A673 (cell line): ENCODE data around the gene GCC2. TPM values are rescaled to one million over a fixed set of nuclear protein-coding genes. Genes with fewer than 3 reads are reported as not detected.
A peak's percentile ranks its signal among the peaks of the same experiment; 100 is the strongest.

ENCODE experiments used
- BruUV-seq: library from RNA; stranded (reverse); fragments of 400-500 nt; replicated peaks from 2 replicates; lab custom pipeline; 2021; lab: Mats Ljungman, UMichigan
- CTCF ChIA-PET: fragments of 300-600 bp; sonication (Branson Sonifier 250); formaldehyde crosslinking; loops from one replicate; lab custom pipeline; 2022; ENCODE audit warnings: antibody characterized with exemption; lab: Charles Lee
- POLR2A ChIA-PET: fragments of 300-600 bp; sonication (Branson Sonifier 250); formaldehyde crosslinking; loops from one replicate; lab custom pipeline; 2022; ENCODE audit warnings: antibody characterized with exemption; ENCODE audit not compliant: low non-redundant PET; lab: Charles Lee
- DNase-seq: peaks from one replicate; pipeline ENCODE4 v3.0.0-alpha.2; 2015; ENCODE audit warnings: low spot score
- H3K27ac ChIP-seq: fragments of 200-600 bp; sonication (generic); 2 replicates; pipeline ENCODE4 v1.5.1; 2016; ENCODE audit warnings: mixed run types, low read depth, mild to moderate bottlenecking, mixed read lengths, antibody characterized with exemption, low read length; ENCODE audit not compliant: poor library complexity, severe bottlenecking
- H3K27me3 ChIP-seq: fragments of 200-600 bp; sonication (generic); replicated peaks from 2 replicates; pipeline ENCODE4 v1.6.1; 2017; ENCODE audit warnings: mixed run types, low read depth, mild to moderate bottlenecking, mixed read lengths, antibody characterized with exemption, low read length; ENCODE audit not compliant: insufficient read depth, poor library complexity
- H3K36me3 ChIP-seq: fragments of 200-600 bp; sonication (generic); 2 replicates; pipeline ENCODE4 v1.6.1; 2016; ENCODE audit warnings: mixed run types, mild to moderate bottlenecking, mixed read lengths, antibody characterized with exemption, low read length; ENCODE audit not compliant: insufficient read depth, poor library complexity, severe bottlenecking
- H3K4me1 ChIP-seq: fragments of 200-600 bp; sonication (generic); 2 replicates; pipeline ENCODE4 v1.6.1; 2017; ENCODE audit warnings: mixed run types, mild to moderate bottlenecking, mixed read lengths, antibody characterized with exemption, low read length; ENCODE audit not compliant: insufficient read depth, poor library complexity, severe bottlenecking
- H3K4me3 ChIP-seq: fragments of 200-600 bp; sonication (generic); 2 replicates; pipeline ENCODE4 v1.5.1; 2016; ENCODE audit warnings: low read depth, mixed run types, mild to moderate bottlenecking, mixed read lengths, low read length; ENCODE audit not compliant: poor library complexity, severe bottlenecking
- H3K9me3 ChIP-seq: fragments of 200-600 bp; sonication (generic); 2 replicates; pipeline ENCODE4 v1.6.1; 2016; ENCODE audit warnings: mixed run types, low read depth, mild to moderate bottlenecking, mixed read lengths, antibody characterized with exemption, low read length; ENCODE audit not compliant: poor library complexity, severe bottlenecking
- EZH2 ChIP-seq: fragments of 200-600 bp; sonication (generic); IDR thresholded peaks from 2 replicates; pipeline ENCODE4 v1.6.1; 2017; ENCODE audit warnings: borderline replicate concordance, low read depth, mild to moderate bottlenecking, mixed read lengths, antibody characterized with exemption, low read length; ENCODE audit not compliant: poor library complexity, severe bottlenecking
- intact Hi-C: fragments of 100-400 bp; cut with micrococcal nuclease; formaldehyde crosslinking; loops from one replicate; pipeline ENCODE4 v1.10.0; 2022; ENCODE audit not compliant: unreplicated experiment
- total RNA-seq: library from RNA; stranded (reverse); gene quantifications from 2 replicates; pipeline ENCODE4 v1.2.3, GENCODE V29; 2021
- TF ChIP-seq, protein P1 (sequence below): fragments of 300-800, 200-600 bp; sonication (generic); conservative IDR thresholded peaks from 2 replicates; pipeline ENCODE4 v1.5.1; 2017; ENCODE audit warnings: low read depth, mild to moderate bottlenecking, antibody characterized with exemption, low read length, moderate library complexity, mixed read lengths

Gene GCC2
- total RNA-seq, 1 experiment from 2014 or later = 25.4 TPM

DNA sequence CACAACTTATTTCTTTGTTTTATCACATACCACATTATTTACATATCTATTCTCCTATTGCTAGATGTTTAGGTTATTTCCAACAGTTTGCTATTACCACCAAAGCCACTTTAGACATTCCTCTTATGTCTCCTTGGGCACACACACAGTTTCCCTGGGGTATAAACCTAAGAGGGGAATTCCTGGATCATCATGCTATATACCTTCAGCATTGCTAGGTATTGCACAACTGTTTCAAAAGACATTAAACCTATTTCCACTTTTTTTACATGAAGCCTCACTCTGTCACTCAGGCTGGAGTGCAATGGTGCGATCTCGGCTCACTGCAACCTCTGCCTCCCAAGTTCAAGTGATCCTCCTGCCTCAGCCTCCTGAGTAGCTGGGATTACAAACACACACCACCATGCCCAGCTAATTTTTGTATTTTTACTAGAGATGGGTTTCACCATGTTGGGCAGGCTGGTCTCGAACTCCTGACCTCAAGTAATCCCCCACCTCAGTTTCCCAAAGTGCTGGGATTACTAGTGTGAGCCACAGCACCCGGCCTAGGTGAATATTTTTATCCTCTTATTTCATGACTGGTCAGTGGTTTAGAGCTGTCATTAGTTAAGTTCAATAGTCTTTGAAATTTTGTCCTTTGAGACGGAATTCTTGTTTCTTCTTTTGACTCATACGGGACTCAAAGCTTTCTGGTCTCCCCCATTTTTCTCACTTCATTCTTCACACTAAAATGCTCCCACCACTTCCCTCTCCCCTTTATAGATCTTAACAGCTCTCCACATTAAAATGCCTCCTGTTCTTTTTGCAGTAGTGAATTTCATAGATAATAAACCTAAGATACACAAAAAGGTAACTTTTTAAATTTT lies 40.9 kb upstream of the GCC2 start:
- H3K4me1 ChIP-seq = no peaks in the 10 kb centered on the region
- no peak overlapping the region for H3K4me3 ChIP-seq
- intact Hi-C loops = no loop called here
- no peaks in the 10 kb centered on the region for H3K36me3 ChIP-seq
- TF ChIP-seq, protein P1, sequence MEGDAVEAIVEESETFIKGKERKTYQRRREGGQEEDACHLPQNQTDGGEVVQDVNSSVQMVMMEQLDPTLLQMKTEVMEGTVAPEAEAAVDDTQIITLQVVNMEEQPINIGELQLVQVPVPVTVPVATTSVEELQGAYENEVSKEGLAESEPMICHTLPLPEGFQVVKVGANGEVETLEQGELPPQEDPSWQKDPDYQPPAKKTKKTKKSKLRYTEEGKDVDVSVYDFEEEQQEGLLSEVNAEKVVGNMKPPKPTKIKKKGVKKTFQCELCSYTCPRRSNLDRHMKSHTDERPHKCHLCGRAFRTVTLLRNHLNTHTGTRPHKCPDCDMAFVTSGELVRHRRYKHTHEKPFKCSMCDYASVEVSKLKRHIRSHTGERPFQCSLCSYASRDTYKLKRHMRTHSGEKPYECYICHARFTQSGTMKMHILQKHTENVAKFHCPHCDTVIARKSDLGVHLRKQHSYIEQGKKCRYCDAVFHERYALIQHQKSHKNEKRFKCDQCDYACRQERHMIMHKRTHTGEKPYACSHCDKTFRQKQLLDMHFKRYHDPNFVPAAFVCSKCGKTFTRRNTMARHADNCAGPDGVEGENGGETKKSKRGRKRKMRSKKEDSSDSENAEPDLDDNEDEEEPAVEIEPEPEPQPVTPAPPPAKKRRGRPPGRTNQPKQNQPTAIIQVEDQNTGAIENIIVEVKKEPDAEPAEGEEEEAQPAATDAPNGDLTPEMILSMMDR = no peak
- no peak for TF ChIP-seq EZH2
- BruUV-seq = no TSS peak
- CTCF ChIA-PET = no interaction called here
- no peak overlapping the region for H3K27ac ChIP-seq
- POLR2A ChIA-PET = no interaction called here
- DNase-seq = no peak
- H3K9me3 ChIP-seq = no peaks in the 10 kb centered on the region
- no peaks in the 10 kb centered on the region for H3K27me3 ChIP-seq

DNA sequence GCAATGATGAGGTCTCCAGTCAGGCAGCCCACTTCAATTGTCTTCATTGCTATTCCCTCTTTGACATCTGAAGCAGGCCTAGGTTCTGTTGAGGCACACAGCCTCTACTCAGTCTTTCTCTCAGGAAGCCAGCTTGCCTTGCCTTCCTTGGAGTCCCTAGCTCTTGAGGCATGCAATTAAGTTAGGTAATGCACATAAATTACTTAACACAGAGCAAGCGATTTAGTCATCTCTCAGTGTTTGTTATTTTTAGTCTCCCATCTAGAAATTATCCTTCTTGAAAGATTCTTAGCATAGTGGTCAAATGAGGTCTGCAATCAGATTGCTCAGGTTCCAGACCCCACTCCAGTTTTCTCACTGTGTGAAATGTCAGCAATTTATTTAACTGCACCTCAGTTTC lies 39.2 kb upstream of the GCC2 start:
- no peak overlapping the region for H3K27ac ChIP-seq
- POLR2A ChIA-PET = no interaction called here
- no peak for DNase-seq
- TF ChIP-seq, protein P1 = no peak
- H3K4me3 ChIP-seq = no peak overlapping the region
- H3K36me3 ChIP-seq = no peaks in the 10 kb centered on the region
- no peaks in the 10 kb centered on the region for H3K4me1 ChIP-seq
- no peaks in the 10 kb centered on the region for H3K9me3 ChIP-seq
- intact Hi-C loops = no loop called here
- CTCF ChIA-PET = no interaction called here
- no peaks in the 10 kb centered on the region for H3K27me3 ChIP-seq
- BruUV-seq = no TSS peak

DNA sequence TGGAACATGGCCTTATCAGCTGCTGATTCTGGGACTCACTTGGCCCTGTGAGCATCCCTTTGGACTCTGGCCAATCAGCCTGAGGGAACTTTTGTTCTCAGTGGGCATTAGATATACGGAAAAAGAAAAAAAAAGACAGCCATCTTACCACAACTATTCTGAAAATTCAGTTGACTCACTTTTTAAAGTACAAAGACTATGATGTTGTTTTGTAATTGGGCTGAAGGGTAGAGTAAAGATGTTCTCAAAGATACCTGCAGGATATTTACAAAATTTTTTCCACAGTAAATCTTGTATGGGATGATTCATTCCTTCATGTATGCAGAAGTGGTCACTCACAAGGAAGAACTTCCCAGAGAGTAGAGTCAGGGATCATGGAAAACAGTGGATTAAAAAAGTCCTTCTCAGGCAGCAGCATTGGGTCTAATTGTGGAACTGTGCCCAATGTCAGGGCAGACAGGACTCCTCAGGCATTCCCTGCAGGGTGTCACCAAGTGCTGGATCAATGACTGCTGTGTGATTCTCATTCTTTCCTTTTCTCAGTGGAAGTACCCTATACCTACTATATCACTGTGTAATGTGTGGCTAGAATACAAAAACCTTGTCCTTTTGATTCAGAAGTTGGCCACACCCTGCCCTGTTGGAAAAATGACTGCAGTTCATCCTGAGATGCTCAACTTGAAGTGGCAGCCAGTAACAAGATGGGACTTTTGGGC lies 35.9 kb upstream of the GCC2 start:
- no peaks in the 10 kb centered on the region for H3K4me1 ChIP-seq
- peak; percentile 10 for DNase-seq
- CTCF ChIA-PET = no interaction called here

More for the DNA sequence above, 35.9 kb upstream of the GCC2 start:
- Histone ChIP-seq H3K27ac (no peak overlapping the region), H3K36me3 (no peaks in the 10 kb centered on the region), H3K9me3 (no peaks in the 10 kb centered on the region), H3K27me3 (no peaks in the 10 kb centered on the region), H3K4me3 (no peak overlapping the region)
- no TSS peak for BruUV-seq
- intact Hi-C loops = no loop called here
- no peak for TF ChIP-seq EZH2
- TF ChIP-seq, protein P1 = no peak
- POLR2A ChIA-PET = no interaction called here
